AG08395 (cell line): ENCODE measurements around the gene EGR4.

ENCODE experiments used
- DNase-seq: peaks from one replicate; pipeline ENCODE4 v3.0.0; 2012; ENCODE audit warnings: mixed read lengths, low spot score

The EGR4 gene

GRCh38 chr2:73293534-73294171, at the start of gene EGR4:
EGR4 (minus strand) TSS chr2:73293548; CDS start chr2:73293317, 231 bp downstream.
- DNase-seq, result peak; percentile 79

GRCh38 chr2:73341039-73341438, 47.7 kb upstream of the EGR4 start:
- DNase-seq, result no peak

- DNase-seq, result no peak
Measured at GRCh38 chr2:73339201-73339600, 45.9 kb upstream of the EGR4 start.

GRCh38 chr2:73337828-73338227, 44.5 kb upstream of the EGR4 start:
- no peak for DNase-seq

- DNase-seq, result no peak
Measured at GRCh38 chr2:73334620-73335019, 41.3 kb upstream of the EGR4 start.

DNA sequence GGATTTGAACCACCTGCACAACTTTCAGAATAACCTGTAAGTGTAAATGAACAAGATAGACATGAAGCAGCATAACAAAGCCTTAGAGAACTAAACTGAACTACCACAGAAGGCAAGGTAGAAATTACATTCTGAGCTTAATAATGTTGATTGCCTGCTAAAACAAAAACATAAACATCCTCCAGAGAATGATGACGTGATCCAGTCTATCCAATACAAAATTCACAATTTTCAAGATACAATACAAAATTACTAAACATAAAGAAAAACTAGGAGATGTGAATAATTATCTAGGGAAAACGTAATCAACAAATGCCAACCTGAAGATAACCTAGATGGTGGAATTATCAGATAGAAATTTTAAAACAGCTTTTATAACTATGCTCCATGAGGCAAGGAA, 40.7 kb upstream of the EGR4 start:
- DNase-seq, result no peak

GRCh38 chr2:73333564-73333963, 40.2 kb upstream of the EGR4 start:
- DNase-seq, result no peak

DNA sequence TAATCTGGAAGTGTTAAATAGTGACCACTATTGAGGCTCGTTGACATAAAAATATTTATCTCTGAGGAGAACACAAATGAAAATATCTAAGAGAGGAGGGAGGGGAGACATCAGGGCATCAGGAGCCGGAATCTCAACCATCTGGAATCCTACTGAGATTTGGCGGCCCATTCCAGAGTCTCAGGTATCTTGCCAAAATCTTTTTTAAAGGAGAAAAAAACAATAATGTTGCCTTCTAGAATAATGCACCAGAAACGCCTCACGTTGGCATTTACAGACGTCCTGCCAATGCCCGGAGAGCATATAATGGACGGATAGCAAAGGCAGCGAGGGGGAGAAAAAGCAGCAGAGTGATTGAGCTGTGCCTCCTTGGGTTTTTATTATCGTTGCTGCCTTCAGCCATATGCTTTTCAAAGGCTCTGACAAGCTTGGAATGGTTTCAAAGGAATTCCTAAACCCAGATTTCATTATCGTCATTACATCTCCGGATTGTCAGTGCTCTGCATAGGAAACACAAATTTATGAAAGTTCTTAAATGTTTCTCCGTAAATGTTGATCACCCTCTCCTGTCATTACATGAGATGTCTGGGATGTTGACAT, 30.9 kb upstream of the EGR4 start:
- DNase-seq, result no peak

- no peak for DNase-seq
Measured at GRCh38 chr2:73323551-73323950, 30.2 kb upstream of the EGR4 start.

DNA sequence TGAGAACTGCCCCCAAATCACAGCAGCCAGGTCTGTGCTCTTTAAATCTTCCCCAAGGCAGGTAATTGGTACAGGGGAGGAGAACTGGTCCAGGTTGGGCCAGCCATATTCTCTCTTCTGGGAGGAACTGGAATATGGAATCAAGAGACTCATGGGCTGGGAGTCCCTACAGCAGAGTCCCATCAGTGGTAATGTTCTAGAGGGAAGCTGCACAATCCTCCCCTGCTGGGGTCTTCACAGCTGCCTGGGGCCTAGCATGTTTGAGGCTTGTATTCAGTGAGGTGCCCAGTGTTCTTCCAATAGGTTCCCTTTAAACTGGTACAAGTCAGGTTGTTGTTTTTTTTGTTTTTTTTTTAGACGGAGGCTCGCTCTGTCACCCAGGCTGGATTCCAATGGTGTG, 21.1 kb upstream of the EGR4 start:
- DNase-seq, result no peak

- DNase-seq, result no peak
Measured at GRCh38 chr2:73307720-73308119, 14.4 kb upstream of the EGR4 start.

- DNase-seq, result no peak
Measured at GRCh38 chr2:73301636-73302035, 8.3 kb upstream of the EGR4 start.

GRCh38 chr2:73300926-73301325, 7.6 kb upstream of the EGR4 start:
- DNase-seq, result no peak

DNA sequence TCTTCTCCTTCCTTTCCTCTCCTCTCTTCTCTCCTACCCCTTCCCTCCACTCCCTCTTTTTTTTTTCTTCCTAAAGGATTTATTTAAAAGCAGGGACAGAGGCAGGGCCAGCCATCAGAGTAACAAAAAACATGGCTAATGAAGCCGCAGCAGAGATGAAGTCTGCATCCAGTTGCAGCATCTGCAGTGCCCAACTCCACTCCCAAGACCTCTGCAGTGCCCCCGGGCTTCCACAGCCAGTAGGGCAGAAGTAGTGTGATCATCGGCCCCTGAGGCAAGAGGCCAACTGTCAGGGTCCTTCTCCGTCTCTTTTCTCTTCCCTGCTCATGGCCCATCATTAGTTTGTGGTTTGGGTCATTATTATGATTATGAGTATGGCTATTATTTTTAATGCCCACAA, 4.2 kb upstream of the EGR4 start:
- DNase-seq, result no peak

- DNase-seq, result no peak
Measured at GRCh38 chr2:73297151-73297559, 3.8 kb upstream of the EGR4 start.

DNA sequence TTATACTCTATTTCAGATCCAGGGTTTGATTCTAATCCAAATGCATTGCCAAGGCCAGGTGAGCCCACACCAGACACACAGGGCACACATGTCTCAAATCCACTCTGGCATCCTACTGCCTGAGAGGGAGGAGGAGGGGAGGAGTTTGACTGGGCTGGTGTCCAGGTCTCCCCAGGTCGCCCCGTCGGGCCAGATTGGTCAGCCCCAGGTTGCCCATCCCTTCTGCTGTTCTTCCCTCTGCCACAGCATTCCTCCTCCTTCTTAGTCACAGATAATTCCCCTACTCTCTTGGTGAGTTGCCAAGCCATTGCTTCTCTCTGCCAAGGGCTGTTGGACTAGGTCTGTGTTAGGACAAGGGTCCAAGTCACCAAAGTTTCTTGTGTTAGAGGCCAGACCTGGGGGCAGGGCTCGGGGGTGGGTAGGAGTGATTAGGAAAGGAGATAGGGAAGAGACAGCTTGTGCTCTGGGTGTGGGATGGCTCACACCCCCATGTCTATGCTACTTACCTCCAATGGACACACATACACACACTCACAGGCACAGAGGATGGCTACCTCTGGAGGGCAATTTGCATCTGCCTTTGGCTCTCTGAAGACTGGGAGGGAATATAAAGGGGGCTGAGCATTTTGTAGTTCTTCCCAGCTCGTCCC, 2.5 kb upstream of the EGR4 start:
- no peak for DNase-seq

- DNase-seq, result no peak
Measured at GRCh38 chr2:73294239-73294638, 891 bp upstream of the EGR4 start.

DNA sequence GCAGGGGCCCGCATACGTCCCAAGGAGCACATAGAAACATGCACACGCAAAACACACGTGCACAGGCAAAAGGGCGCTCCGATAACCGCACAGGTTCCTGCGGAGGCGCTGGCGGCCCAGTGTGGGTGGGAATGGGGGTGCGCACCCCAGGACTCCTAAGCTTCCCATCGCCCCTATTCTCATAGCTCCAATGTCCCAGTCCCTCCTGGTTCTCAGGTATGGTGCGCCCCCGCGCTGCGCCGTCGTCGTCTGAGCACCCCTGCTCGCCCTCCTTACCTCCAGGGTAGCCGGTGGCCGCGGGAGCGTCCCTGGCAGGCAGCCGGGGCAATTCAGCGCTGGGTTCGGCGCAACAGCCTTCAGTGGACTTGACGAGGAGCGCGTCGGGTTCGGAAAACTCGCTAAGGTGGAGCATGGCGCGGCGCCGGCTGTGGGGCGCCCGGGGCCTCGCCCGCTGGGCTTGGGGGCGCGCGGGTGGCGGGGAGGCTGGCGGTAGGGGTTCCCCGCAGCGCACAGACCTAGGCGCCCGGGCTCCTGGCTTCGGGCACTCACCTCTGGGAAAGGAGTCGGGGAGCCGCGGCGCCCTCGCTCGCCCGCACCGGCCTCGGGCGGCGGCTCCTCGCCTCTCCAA, 328 bp downstream of the EGR4 start:
- DNase-seq, result no peak

GRCh38 chr2:73292316-73292905, 937 bp downstream of the EGR4 start:
- no peak for DNase-seq

GRCh38 chr2:73291461-73292315, 1.7 kb downstream of the EGR4 start:
- DNase-seq, result no peak

GRCh38 chr2:73291093-73291460, 2.3 kb downstream of the EGR4 start:
- peak; percentile 76 for DNase-seq
